Dendritic cell treated with granulocyte-macrophage colony-stimulating factor and Interleukin-4, amounts not matched to agents 40 ng/mL and 50 ng/mL, for 4 days (primary cell): ENCODE data around the gene SLC7A10.

Experiments
- H3K27ac Mint-ChIP-seq: one replicate; pipeline ENCODE4 v1.8.0; 2022; ENCODE audit warnings: mild to moderate bottlenecking, mixed read lengths
- H3K27me3 Mint-ChIP-seq: one replicate; pipeline ENCODE4 v1.8.0; 2022; ENCODE audit warnings: mild to moderate bottlenecking, mixed read lengths
- H3K36me3 Mint-ChIP-seq: one replicate; pipeline ENCODE4 v1.8.0; 2022; ENCODE audit warnings: low read depth, mixed read lengths
- H3K4me1 Mint-ChIP-seq: one replicate; pipeline ENCODE4 v1.8.0; 2022; ENCODE audit warnings: low read depth, mixed read lengths
- H3K4me3 Mint-ChIP-seq: one replicate; pipeline ENCODE4 v1.8.0; 2022; ENCODE audit warnings: mild to moderate bottlenecking, moderate library complexity, mixed read lengths
- H3K9me3 Mint-ChIP-seq: one replicate; pipeline ENCODE4 v1.8.0; 2022; ENCODE audit warnings: mixed read lengths
- intact Hi-C: fragments of 100-400 bp; cut with micrococcal nuclease; formaldehyde crosslinking; loops from one replicate; pipeline ENCODE4 v1.15.0; 2022

Gene SLC7A10

DNA sequence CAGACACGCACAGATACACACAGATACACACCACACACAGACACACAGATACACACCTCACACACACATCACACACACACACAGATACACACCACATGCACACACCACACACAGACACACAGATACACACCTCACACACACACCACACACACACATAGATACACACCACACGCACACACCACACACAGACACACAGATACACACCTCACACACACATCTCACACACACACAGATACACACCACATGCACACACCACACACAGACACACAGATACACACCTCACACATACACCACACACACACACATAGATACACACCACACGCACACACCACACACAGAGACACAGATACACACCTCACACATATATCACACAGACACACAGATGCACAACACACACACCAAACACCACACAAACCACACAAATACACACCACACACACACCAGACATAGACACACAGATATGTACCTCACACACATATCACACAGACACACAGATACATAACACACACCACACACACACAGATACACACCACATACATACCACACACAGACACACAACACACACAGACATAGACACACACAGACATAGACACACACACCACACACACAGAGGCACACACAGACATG is 24.2 kb upstream of the SLC7A10 start:
- no peaks in the 10 kb centered on the region for H3K36me3 Mint-ChIP-seq

DNA sequence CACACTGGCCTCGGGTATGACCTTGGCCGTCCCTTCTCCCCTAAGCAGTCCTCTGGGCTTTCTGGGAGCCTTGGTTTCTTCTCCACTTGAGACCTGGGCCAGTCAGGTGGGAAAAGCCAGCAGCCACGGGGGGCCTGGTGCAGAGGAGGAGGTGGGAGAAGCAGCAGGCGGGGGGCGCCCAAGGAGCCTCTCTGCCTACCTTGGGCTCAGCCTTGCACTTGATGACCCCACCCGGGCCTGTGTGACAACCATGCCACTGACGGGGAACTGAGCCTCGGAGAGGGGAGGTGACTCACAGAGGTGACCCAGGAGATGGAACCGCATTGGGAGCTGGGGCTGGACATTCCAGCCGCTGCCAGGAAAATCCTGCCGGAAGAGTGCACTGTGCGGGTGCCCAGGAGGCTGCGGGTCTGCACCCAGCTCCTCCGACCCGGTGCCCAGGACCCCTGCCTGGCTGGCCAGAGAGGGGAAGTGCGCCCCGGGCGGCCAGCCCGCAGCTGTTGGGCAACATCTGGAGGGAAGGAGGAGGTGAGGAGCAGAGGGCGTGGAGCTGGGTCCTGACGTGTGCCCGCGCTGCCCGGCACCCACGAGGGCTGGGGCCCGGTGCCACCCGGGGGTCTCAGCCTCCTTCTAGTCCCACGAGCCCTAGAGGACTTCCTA is 23.4 kb upstream of the SLC7A10 start:
- H3K27me3 Mint-ChIP-seq: peaks cover 1% of the 10 kb centered on the region
- H3K27ac Mint-ChIP-seq: no peak overlapping the region
- H3K4me1 Mint-ChIP-seq: peaks cover 29% of the 10 kb centered on the region
- H3K9me3 Mint-ChIP-seq: no peaks in the 10 kb centered on the region
- no peak overlapping the region for H3K4me3 Mint-ChIP-seq
- intact Hi-C loops: loop anchor here (5.0 to 10.0 kb wide), 2 partner anchors 53 to 126 kb away; partner anchors contain the start of genes CEBPA and CEBPG
- H3K36me3 Mint-ChIP-seq: no peaks in the 10 kb centered on the region

More for the DNA sequence above, 24.2 kb upstream of the SLC7A10 start:
- peaks cover 31% of the 10 kb centered on the region for H3K4me1 Mint-ChIP-seq
- H3K27me3 Mint-ChIP-seq: no peaks in the 10 kb centered on the region
- no peak overlapping the region for H3K27ac Mint-ChIP-seq
- intact Hi-C loops: loop anchor here (5.0 to 10.0 kb wide), 2 partner anchors 52 to 125 kb away; partner anchors contain the start of genes CEBPA and CEBPG
- H3K4me3 Mint-ChIP-seq: no peak overlapping the region
- no peaks in the 10 kb centered on the region for H3K9me3 Mint-ChIP-seq

DNA sequence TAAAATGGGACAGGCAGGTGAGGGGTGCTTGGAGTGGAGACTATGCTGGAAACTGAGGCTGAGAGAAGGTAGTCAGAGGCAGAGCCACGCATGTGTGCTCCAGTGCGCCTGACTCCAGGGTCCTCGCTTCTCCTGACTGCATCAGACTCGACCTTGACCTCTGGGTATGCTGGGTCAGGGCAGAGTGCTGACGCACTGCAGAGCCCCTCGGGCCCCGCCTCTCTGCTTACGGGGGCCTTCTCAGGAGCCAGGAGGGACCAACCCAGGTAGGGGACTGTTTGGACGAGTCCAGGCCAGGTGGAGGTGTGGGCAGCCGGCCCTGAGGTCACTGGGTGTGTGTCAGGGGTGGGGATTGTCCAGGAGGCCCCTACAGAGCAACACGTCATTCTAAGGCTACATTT is 22.9 kb upstream of the SLC7A10 start:
- H3K36me3 Mint-ChIP-seq: no peaks in the 10 kb centered on the region

DNA sequence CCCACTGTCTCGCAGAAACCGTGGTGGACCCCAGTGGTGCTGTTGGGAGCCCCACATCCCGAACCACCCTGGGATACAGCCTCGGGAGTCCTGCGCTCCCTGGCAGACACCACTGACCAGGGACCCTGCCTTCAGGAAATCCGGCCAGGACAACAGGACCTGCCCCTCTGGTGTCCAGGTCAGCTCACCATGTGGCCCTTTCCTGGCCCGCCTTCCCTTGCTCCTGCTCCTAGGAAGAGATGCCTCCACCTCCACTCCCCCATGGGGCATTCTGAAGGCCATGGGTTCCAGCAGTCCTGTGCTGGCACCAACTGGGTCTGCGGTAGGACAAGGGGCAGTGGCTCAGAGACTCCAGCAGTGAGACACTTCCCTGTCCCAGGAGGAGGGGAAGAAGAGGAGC is 22.5 kb upstream of the SLC7A10 start:
- H3K4me3 Mint-ChIP-seq: no peak overlapping the region
- H3K36me3 Mint-ChIP-seq: no peaks in the 10 kb centered on the region
- intact Hi-C loops: loop anchor here (5.0 to 10.0 kb wide), 2 partner anchors 54 to 127 kb away; partner anchors contain the start of genes CEBPA and CEBPG
- H3K27ac Mint-ChIP-seq: no peak overlapping the region
- H3K27me3 Mint-ChIP-seq: peaks cover 2% of the 10 kb centered on the region
- no peaks in the 10 kb centered on the region for H3K9me3 Mint-ChIP-seq
- H3K4me1 Mint-ChIP-seq: peaks cover 28% of the 10 kb centered on the region

More for the DNA sequence above, 22.9 kb upstream of the SLC7A10 start:
- peaks cover 2% of the 10 kb centered on the region for H3K27me3 Mint-ChIP-seq
- H3K4me3 Mint-ChIP-seq: no peak overlapping the region
- H3K27ac Mint-ChIP-seq: no peak overlapping the region
- peaks cover 29% of the 10 kb centered on the region for H3K4me1 Mint-ChIP-seq
- no peaks in the 10 kb centered on the region for H3K9me3 Mint-ChIP-seq
- intact Hi-C loops: loop anchor here (5.0 to 10.0 kb wide), 2 partner anchors 54 to 126 kb away; partner anchors contain the start of genes CEBPA and CEBPG

DNA sequence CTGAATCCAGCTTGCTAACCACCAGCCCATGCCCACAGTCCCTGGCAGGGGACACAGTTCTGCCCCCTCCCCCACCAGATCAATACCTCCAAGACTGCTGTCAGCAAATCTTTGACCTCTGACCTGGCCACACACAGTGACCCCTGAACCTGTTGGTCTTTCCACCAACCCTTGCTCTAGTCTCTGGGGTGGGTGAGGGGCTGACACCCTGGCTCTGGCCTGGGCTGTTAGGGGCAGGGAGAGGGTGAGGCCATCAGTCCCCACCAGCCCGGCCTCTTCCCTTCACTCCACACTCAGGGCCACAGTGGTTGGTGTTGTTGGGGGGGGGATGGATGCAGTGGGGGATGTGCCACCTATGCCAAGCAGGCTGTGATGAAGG is 21.8 kb upstream of the SLC7A10 start:
- Mint-ChIP-seq H3K4me1 (peaks cover 35% of the 10 kb centered on the region), H3K27me3 (peaks cover 2% of the 10 kb centered on the region), H3K27ac (no peak overlapping the region), H3K36me3 (no peaks in the 10 kb centered on the region), H3K9me3 (no peaks in the 10 kb centered on the region), H3K4me3 (no peak overlapping the region)
- intact Hi-C loops: loop anchor here (5.0 to 10.0 kb wide), 2 partner anchors 55 to 127 kb away; partner anchors contain the start of genes CEBPA and CEBPG

DNA sequence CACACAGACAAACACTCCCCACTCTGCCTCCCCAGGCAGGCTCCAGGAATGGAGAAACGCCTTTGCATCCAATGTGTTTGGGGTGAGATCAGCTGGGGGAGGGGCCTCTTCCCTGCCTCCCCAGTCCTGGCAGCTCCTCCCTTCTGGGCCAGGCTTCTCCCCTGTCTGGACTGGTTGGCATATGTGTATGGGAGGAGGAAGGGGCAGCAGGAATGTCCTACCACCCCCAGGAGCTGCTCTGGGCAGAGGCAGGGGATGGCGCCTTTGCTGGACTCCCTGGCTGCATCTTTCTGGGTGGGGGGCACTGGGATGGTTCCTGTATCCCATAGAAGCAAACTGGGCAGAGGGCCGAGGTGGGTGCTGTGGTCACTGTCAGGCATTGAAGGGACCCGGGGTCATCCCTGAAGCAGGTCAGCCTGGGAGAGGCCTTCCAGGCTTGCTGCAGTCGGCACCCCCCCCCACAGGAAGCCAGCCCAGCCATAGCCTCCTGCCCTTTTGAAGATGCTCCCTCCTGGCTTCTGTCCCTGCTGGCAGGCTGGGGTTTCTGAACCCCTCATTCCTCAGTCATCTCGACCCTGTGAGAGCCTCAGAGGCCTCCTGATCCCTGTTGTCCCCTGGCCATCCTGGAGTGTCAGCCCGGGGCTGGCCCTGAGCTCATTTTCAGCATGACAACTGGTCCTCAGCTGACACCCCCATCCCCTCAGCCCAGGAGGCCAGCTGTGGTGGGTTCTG is 21.2 kb upstream of the SLC7A10 start:
- Mint-ChIP-seq H3K36me3 (no peaks in the 10 kb centered on the region), H3K4me1 (peaks cover 36% of the 10 kb centered on the region), H3K27me3 (peaks cover 2% of the 10 kb centered on the region), H3K27ac (no peak overlapping the region), H3K9me3 (no peaks in the 10 kb centered on the region), H3K4me3 (no peak overlapping the region)
- intact Hi-C loops: loop anchor here (5.0 to 10.0 kb wide), 2 partner anchors 55 to 128 kb away; partner anchors contain the start of genes CEBPA and CEBPG

DNA sequence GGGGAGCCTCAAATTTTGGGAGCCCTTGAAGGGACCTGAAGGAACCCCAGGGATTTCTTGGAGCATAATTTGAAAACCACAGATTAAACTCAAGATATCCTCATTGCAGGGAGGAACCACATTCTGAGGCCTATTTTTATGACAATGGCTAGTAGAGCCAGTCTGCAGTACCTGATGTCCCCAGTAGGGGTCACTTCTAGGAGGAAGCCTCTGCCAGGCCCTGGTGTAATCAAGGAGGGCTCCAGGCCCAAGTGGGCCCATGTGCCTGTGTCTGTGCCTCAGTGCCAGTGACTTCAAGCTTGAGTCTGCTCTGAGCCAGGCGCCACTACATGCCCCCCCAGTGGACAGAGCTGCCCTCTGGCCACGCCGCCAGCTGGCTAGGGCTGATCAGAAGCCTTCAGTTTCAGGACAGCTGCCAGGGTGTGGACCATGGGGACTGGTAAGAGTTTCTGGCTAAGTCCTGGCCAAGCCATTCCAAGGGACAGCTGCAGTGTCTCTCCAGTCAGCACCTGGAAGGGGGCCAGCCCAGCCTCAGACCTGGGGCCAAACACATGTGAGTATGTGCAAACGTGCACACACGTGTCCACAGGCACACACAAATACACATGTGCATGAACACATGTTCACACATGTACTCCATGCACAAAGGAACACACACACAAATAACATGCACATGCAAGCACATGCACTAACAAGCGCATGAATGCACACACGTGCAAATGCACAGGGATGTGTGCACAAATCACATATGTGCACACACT is 20.5 kb upstream of the SLC7A10 start:
- H3K27ac Mint-ChIP-seq: no peak overlapping the region
- intact Hi-C loops: loop anchor here (5.0 to 10.0 kb wide), 2 partner anchors 56 to 129 kb away; partner anchors contain the start of genes CEBPA and CEBPG
- peaks cover 2% of the 10 kb centered on the region for H3K27me3 Mint-ChIP-seq
- no peaks in the 10 kb centered on the region for H3K9me3 Mint-ChIP-seq
- peaks cover 38% of the 10 kb centered on the region for H3K4me1 Mint-ChIP-seq
- no peak overlapping the region for H3K4me3 Mint-ChIP-seq
- no peaks in the 10 kb centered on the region for H3K36me3 Mint-ChIP-seq

DNA sequence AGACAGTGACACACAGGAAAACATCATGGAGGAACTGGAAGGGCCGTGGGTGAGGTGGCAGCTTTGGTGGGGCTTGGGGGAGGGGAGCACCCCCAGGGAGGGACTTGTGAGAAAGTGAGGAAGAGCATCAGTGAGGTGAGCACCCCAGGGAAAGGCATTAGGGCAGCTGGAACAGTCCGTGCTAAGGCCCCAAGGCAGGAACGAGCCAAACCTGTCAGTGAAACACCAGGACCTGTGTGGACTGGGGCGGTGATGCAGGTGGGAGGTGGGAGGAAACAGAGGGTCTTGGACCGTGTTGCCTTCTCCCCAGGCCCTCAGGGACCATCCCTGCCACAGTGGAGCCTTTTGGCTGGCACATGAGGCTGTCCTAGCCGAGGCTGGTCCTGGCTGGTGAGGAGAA is 17.3 kb upstream of the SLC7A10 start:
- Mint-ChIP-seq H3K36me3 (no peaks in the 10 kb centered on the region), H3K27me3 (peaks cover 4% of the 10 kb centered on the region), H3K4me3 (no peak overlapping the region), H3K4me1 (peaks cover 54% of the 10 kb centered on the region), H3K27ac (peak overlapping the region; percentile 50), H3K9me3 (no peaks in the 10 kb centered on the region)
- intact Hi-C loops: loop anchor here (10.0 kb wide), 1 partner anchor 132 kb away; the partner anchor contains the start of gene CEBPG

DNA sequence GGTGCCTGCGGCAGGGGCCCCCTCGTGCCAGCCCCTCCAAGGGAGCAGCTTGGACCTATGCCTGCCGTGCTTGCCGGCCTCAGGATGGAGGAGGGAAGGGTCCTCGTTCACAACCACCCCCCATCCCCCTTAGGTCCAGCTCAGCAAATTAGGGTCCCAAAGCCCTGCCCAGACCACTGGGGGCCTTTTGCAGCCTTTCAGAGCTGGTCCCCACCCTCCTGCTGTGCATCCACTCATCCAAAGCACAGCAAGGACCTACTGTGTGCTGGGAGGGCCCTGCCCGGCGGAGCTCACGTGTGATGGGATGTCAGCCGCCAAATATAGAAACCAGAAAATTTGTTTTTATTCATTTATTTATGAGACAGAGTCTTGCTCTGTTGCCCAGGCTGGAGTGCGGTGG is 16.5 kb upstream of the SLC7A10 start:
- no peaks in the 10 kb centered on the region for H3K9me3 Mint-ChIP-seq
- H3K27me3 Mint-ChIP-seq: peaks cover 4% of the 10 kb centered on the region
- H3K4me1 Mint-ChIP-seq: peaks cover 47% of the 10 kb centered on the region
- intact Hi-C loops: loop anchor here (10.0 kb wide), 1 partner anchor 133 kb away; the partner anchor contains the start of gene CEBPG
- H3K4me3 Mint-ChIP-seq: no peak overlapping the region
- H3K36me3 Mint-ChIP-seq: no peaks in the 10 kb centered on the region
- peak overlapping the region; percentile 50 for H3K27ac Mint-ChIP-seq

DNA sequence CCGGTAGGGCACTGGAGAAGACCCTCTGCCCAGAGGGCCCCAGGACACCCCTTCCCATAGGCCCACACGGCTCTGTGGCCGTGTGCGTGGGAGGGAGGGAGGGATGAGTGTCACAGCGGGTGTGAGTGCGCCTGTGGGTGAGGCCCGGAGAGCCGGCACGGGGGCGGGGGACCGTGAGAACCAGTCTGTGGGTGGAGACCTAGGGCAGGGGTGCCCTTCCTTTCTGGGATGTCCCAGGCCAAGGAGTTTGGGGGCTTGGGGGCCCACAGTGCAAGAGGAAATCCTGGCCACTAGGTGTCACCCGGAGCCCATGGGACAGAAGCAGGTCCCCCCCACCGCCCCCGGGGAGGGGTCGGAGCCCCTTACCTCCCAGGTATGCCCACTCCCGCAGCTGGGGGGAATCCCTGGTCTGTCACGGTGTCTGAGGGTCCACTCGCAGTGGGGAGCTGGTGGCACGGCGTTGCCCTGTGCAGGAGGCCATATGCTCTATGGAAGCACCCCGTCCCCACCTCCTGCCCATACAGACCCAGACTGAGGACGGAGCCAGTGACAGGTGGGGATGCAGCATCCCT is 16.0 kb upstream of the SLC7A10 start:
- intact Hi-C loops: loop anchor here (1.0 to 10.0 kb wide), 2 partner anchors 133 to 165 kb away; partner anchors contain the start of gene CEBPG
- H3K9me3 Mint-ChIP-seq: no peaks in the 10 kb centered on the region
- H3K4me1 Mint-ChIP-seq: peaks cover 44% of the 10 kb centered on the region
- H3K27me3 Mint-ChIP-seq: peaks cover 4% of the 10 kb centered on the region
- no peak overlapping the region for H3K4me3 Mint-ChIP-seq
- peak overlapping the region; percentile 31 for H3K27ac Mint-ChIP-seq
- H3K36me3 Mint-ChIP-seq: no peaks in the 10 kb centered on the region

DNA sequence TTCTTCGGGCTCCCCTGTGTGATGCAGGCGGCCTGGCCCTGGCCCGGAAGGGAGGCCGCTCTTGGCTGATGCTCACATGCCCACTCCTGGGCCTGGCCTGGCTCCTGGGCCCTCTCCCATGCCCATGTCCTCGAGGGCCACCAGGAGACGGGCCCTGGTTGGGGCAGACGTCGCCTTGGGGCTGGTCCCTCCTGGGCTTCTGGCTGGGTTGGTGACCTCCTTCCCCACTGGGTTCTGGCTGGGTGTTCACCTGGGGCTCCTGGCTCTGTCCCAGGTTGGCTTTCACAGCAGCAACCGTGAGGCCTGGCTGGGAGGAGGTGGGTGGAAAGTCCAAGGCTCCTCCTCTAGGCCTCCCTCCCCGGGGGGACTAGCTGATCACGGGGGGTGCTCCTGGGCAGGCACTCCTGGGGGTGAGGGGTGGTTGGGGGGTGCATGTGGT is 15.5 kb upstream of the SLC7A10 start:
- Mint-ChIP-seq H3K4me1 (peaks cover 44% of the 10 kb centered on the region), H3K36me3 (no peaks in the 10 kb centered on the region), H3K9me3 (no peaks in the 10 kb centered on the region), H3K27ac (peak overlapping the region; percentile 31), H3K4me3 (no peak overlapping the region), H3K27me3 (peaks cover 4% of the 10 kb centered on the region)
- intact Hi-C loops: loop anchor here (1.0 to 10.0 kb wide), 2 partner anchors 134 to 165 kb away; partner anchors contain the start of gene CEBPG

DNA sequence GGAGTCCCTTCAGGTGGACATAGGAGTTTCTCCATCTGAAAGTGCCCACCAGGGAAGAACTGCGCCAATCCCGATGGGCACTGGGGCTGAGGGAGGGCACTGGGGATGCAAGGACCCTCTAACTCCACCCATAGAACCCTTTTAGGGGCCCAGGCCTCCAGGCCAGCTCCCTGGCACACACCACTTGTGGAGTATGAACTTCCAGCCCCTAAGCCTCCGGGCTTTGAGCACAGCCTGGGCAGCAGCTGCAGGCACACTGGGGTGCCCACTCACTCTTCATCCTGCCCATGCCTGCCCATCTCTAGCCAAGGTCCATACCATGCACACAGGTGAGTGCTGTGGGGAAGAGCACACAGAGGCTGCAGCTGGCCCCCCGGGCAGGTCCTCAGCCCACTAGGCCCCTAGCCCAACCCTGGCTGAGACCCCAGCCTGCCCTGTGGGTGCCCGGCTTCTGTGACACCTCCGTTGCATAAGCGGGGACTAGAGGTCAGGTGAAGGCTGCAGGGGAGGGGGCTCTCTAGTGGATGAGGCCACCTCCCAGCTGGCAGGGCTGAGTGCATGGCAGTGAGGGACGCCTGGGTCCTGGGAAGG is 14.6 kb upstream of the SLC7A10 start:
- Mint-ChIP-seq H3K27ac (no peak overlapping the region), H3K4me1 (peaks cover 49% of the 10 kb centered on the region), H3K4me3 (no peak overlapping the region), H3K36me3 (no peaks in the 10 kb centered on the region), H3K27me3 (peaks cover 4% of the 10 kb centered on the region), H3K9me3 (no peaks in the 10 kb centered on the region)
- intact Hi-C loops: loop anchor here (10.0 kb wide), 1 partner anchor 135 kb away; the partner anchor contains the start of gene CEBPG
